ENCODE results near the gene GPX6. TPM values are rescaled to one million over a fixed set of nuclear protein-coding genes. Genes with fewer than 3 reads are reported as not detected.

Gene GPX6
- total and polyA plus RNA-seq, 2 of the 13 experiments (the other 11 are each of a cell fraction or from before 2014, with no cell fraction given), result not detected

- TF ChIP-seq SIX4 (CRISPR knock-in tag; IDR thresholded peaks at IDR 0.05), result no peak
- TF ChIP-seq HNF4G (IDR thresholded peaks at IDR 0.05; ENCODE audit: borderline replicate concordance, low read depth, low read length), result no peak
- no peak for TF ChIP-seq HNF4G (CRISPR knock-in tag; IDR thresholded peaks at IDR 0.05; ENCODE audit: borderline replicate concordance, low read depth)
- no peak for TF ChIP-seq ZNF224 (CRISPR knock-in tag; IDR thresholded peaks at IDR 0.05)
- TF ChIP-seq ZNF816 (CRISPR knock-in tag; IDR thresholded peaks at IDR 0.05; ENCODE audit: borderline replicate concordance), result no peak
- TF ChIP-seq ZBTB21 (CRISPR knock-in tag; IDR thresholded peaks at IDR 0.05), result no peak
- TF ChIP-seq ZNF605 (CRISPR knock-in tag; IDR thresholded peaks at IDR 0.05), result no peak
- no peak for TF ChIP-seq NFIC (IDR thresholded peaks at IDR 0.05; ENCODE audit: low read length)
- no peak for TF ChIP-seq ELF3 (CRISPR knock-in tag; IDR thresholded peaks at IDR 0.05)
- TF ChIP-seq ZNF510 (CRISPR knock-in tag; IDR thresholded peaks at IDR 0.05; ENCODE audit: low read depth), result no peak
- TF ChIP-seq, protein P1, sequence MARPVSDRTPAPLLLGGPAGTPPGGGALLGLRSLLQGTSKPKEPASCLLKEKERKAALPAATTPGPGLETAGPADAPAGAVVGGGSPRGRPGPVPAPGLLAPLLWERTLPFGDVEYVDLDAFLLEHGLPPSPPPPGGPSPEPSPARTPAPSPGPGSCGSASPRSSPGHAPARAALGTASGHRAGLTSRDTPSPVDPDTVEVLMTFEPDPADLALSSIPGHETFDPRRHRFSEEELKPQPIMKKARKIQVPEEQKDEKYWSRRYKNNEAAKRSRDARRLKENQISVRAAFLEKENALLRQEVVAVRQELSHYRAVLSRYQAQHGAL (CRISPR knock-in tag; IDR thresholded peaks at IDR 0.05; ENCODE audit: not compliant biosample characterization), result no peak
- no peak for TF ChIP-seq ZNF3 (CRISPR knock-in tag; IDR thresholded peaks at IDR 0.05)
- WGBS (ENCODE audit: low lambda C conversion rate), result 58% methylated on average over 22 of the region's 22 CpGs
- no peaks in the 10 kb centered on the region for H3K9me3 ChIP-seq (ENCODE audit: low read length)
- no peaks in the 10 kb centered on the region for H3K36me3 ChIP-seq (replicated peaks in 1 of 2; ENCODE audit: control insufficient read depth in 1 of 2, insufficient read depth in 2 of 2, low read length in 2 of 2)
- in situ Hi-C loops (cut with HindIII; ENCODE audit: extremely low pct_ligation_motif_present, low pct_unique_long_range_greater_than_20kb) (no loop called here), intact Hi-C loops (cut with micrococcal nuclease; ENCODE audit: unreplicated experiment) (no loop called here)
- DNase-seq (ENCODE audit: low spot score), result no peak
- ChIA-PET POLR2A (no interaction called here), CTCF (ENCODE audit: low intra/inter-chr PET ratio, low total read pairs) (no interaction called here)
- no peak for FAIRE-seq
- H3K4me3 ChIP-seq (replicated peaks in 1 of 3; ENCODE audit: insufficient read depth in 1 of 3, low read depth in 2 of 3, low read length in 3 of 3), result no peak overlapping the region
- no peak overlapping the region for H3K4me2 ChIP-seq (ENCODE audit: low read depth, low read length)
- H3K9ac ChIP-seq (ENCODE audit: insufficient read depth, low read depth, low read length), result no peak overlapping the region
- no peak for ATAC-seq
- H4K20me1 ChIP-seq (ENCODE audit: insufficient read depth, low read length), result no peaks in the 10 kb centered on the region
- no peak overlapping the region for H2AFZ ChIP-seq (ENCODE audit: low read length)
- no TSS peak for BruUV-seq (replicated peaks)
- peaks cover 6% of the 10 kb centered on the region; the same call in 1 of the 2 replicates for H3K4me1 ChIP-seq (ENCODE audit: insufficient read depth, low read length)
- H3K27ac ChIP-seq (ENCODE audit: extremely low read length, insufficient read depth, low read length), result no peak overlapping the region
- peaks cover 0 to 6% of the 10 kb centered on the region in 2 experiments; a peak in 2 of 5 replicates for H3K27me3 ChIP-seq (ENCODE audit: control insufficient read depth in 1 of 2, insufficient read depth in 2 of 2, low read length in 2 of 2)
- no peaks in the 10 kb centered on the region for H3K79me2 ChIP-seq (ENCODE audit: insufficient read depth, low read length)
Measured at GRCh38 chr6:28537509-28538140, 22.0 kb upstream of the GPX6 start.
